Measurements from ENCODE around the gene TMEM94.

TMEM94 gene

DNA sequence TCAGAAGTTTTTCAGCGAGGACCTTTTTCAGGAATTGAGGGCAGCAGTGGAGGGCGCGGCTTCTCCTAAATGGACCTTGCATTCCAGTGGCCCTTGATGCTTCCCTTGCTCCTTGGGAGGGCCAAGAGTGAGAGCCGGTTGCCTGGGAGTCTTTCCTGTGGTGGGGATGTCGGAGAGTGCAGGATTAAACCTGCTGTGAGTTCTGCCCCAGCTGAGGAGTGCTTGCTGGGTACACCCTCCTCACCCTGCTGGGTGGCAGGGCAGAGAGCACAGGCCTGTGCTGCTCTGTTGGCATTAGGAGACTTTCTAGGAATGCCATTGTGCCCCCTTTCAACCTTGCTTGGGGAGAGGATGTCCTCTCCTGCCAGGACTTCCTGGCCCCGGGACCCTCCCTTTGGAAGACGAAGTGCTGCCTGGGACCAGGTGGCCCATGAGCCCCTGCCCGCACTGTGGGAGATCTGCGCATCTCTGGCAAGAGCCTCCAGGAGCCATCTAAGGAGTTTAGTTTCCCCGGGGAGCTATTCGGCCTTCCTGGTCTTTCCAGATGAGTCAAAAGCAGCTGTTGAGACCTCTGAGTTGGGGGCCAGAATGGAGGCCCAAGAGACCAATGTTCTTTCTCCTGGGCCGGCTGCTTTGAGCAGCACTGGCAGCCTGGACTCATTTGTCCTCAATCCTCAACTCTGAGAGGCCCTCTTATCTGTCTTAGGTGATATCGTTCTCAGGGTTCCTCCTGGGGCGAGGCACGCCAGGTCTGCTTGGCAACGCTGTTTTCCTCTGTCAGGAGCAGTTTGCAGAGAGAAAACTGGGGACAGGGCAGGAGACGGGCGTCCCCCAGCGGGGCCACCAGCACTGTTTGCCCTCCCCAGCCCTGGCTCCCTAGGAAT, 74.6 kb downstream of the TMEM94 start:
- DNase-seq = no peak

DNA sequence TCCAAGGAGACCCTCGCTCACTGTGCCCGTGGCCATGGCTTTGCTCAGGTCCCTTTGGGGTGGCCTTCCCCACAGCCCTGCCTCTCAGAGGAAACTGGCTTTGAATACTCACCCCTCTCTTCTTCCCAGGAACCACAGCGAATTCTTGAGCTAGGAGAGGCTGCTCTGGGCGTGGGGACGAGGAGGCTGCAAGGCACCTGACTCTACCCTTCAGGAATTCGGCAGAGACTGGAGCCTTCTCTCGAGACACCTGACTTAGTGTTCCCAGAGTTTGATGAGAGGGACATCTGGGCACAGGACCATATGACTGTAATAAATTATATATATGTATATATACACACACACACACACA, 75.3 kb downstream of the TMEM94 start:
- DNase-seq = no peak

DNA sequence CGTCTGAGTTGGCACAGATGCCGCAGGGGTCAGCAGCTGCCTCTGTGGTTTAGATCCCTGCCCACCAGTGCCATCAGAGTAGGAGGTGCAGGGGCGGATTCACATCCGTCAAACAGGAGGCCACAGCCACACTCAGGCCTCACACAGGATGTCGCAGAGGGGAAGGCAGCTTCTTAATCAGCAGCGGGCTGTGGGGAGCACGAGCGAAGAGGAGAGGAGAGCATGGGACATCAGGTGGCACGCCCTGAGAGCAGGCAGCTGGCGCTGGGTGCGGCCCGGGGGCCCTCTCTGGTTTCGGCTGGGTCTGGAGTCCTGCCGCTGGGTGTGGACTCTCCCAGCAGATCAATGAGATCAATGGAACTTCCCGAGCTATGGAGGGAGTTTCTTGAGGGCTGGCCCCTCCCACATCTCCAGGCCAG, 78.7 kb downstream of the TMEM94 start:
- no peak for DNase-seq

DNA sequence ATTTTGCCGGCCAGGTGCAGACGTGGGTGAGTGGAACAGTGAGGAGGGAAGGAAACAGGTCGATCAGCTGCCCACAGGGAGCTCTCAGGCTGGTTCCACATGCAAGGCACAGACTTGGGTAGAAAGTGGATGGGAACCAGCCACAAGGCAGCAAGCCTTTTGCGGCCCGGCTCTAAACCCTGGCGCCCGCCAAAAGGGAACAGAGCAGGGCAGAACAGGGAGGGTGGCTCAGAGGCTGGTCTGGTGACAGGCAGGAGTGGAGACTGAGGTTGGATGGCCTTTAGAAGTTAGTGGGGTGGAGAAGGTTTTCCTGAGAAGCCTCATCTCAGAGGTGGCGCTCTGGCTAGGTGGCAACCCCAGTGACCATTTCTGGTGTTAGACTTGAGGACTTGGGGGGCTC, 79.4 kb downstream of the TMEM94 start:
- DNase-seq = no peak

DNA sequence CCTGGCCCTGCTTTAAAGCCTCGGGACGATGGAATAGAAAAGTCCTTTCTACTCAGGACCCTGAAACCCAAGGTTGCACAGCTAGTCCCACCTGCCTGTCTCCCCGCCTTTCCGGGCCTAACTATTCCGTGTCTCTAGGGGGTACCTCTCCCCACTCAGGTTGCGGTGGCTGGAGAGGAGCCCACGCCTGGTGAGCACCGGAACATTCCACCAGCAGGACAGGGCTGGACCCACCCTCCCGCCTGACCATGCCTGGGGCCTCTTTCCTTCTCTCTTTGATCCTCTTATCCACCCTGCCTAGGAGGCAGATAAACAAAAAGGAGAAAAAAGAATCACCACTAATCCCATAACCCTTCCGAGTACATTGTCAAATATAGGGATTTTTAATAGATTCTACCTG, 79.9 kb downstream of the TMEM94 start:
- no peak for DNase-seq

DNA sequence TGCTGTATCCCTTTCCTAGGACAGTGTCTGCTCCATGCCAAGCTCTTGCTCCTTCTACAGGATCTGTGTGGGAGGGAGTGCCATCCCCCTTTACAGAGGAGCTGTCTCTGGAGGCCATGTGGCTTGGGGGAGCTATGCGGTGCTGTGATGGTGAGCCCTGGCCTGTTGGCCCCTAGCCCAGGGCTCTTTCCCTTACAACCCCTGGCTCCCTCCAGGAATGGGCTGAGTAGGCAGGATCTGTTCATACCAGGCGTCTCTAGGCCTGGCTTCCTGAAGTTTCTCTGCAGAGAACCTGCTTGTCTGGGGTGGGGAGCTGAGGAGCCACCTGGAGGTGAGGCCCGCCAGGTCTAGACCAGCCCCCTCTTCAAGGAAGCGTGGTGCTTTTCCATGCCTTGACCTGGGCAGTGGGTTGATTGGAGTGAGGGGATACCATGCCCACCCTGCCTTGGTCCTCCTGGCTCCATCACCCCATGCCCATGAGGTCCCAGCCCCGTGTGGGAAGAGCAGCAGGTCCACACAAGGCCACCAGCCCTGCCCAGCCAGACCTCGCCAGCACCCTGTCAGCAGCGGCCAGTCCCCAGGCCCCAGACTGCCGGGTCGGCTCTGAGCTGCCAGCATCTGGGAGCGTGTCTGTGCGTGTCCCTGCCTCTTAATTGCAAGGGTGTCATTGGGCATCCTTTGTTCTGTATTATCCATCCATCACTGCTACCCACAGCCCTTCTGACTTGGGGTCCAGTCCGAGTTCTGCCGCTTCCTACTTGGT, 83.7 kb downstream of the TMEM94 start:
- DNase-seq = no peak

DNA sequence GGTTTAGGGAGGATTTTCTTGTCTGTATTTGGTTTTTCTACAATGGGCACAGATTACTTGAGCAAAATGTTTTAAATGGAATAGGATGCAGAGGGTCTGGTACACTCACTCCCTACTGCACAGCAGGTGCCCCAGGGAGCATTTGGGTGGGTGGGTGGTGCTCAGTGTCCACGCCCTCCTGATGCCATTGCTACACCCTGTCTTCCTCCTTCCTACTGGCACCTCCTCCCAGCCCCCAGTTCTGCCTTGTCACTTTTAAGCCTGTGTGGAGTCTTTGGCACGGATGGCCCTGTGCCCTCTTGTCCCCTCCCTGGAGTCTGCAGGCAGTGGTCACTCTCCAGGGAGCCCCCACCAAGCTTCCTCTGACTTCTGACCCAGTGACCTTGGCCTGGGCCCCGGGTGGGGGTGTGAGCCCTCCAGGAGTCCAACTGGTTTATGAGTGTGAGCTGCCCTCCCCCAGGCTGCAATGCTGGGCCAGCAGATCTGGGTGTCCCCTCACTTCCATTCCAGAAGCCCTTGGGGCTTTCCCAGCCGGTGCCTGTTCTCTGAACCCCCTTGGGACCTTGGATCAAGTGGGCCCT, 84.6 kb downstream of the TMEM94 start:
- no peak for DNase-seq

DNA sequence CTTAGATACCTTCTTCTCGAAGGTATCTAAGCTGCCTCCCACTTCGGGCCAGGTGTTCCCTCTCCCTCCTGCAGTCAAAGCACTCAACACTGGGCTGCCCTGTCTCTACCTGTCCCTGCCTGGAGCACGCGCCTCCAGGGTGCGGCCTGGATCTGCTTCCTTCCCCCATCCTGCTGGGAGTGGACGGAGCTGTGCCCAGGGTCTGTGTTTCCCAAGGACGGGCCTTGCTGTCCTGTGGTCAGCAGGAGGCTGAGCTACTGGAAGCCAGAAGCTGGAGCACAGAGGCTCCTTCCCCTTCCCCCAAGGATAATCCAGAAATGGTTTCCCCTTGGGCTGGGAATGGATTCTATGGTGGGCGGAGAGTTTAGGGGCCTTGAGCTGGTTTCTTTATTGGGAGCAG, 85.8 kb downstream of the TMEM94 start:
- DNase-seq = no peak

DNA sequence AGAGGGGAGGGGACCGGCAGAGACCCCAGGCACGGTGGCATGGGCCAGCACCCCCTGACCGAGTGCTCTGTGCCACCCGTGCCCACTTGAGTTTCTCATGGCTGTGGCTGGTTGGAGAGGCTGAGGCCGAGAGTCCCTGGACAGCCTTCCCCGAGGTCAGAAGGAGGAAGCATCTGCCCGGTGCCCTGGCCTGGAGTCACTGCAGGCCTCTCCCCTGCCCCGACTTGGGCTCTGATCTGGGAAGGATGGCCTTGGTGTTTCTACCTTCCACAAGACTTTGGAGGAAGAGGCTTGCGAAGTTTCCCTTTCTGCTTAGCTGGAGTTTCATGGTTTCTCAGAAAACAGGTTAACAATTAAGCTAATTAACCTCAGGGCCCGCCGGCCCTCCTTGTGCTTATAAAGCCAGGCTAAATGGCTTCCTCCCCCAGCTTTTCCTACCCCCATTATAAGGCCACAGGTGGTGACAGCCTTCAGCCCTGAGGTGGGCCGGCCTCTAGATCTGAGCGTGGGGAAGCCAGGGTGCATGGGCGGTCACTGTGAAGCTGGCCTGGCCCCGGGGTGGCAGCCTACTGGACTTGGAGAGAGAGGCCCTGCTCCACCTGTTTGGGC, 86.4 kb downstream of the TMEM94 start:
- no peak for DNase-seq

DNA sequence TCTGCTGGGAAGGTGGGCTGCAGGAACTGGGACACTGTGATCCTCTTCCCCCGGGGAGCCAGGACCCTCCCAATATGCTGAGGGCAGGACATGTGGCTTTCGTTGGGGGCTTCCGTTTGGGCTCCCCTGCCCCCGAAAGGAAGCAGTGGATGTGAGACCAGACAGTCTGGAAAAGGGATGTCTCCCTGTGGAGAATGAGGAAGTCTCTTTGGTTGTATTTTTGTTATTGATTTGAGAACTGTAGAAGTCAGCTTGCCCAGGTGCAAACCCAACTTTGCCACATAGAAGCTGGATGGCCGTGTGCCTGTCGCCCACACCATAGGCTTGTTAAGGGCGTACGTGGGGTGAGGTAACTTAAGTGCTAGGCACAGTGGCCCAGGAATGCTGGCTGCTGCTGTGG, 87.8 kb downstream of the TMEM94 start:
- DNase-seq = no peak

DNA sequence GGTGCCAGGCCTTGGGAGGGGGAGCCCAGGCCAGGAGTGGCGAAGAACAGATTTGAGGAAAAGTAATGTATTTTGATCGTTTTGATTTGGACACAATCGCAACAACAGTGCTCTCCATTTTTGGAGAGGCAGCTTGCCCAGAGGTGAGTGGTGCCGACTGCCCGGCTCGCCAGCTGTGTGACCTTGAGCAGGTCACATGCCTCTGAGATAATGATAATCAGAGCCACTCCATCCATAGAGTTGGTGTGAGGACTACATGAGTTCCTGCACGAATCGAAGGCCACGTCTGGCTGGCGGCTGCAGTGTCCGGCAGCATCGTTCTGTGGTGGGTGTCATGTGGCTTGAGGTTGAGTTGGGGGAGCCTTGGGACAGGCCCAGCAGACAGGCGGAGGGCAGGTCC, 89.7 kb downstream of the TMEM94 start:
- DNase-seq = no peak

DNA sequence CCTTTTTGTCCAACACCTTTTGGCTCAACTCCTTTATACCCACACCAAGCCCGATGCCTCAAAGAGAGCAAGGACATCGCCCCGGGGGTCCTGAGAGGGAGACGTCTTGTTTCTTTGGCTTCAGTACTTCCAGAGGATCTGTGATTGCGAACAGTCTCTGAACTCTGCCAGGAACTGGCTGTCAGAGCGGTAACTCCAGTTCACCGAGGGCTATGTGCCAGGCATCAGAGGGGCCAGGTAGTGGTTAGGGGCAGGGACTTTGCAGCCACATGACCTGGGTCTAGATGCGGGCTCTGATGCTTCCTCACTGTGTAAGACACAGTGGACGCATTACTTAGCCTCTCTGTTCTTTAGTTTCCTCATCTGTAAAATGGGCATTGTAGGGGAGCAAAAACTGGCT, 90.7 kb downstream of the TMEM94 start:
- DNase-seq = no peak

DNA sequence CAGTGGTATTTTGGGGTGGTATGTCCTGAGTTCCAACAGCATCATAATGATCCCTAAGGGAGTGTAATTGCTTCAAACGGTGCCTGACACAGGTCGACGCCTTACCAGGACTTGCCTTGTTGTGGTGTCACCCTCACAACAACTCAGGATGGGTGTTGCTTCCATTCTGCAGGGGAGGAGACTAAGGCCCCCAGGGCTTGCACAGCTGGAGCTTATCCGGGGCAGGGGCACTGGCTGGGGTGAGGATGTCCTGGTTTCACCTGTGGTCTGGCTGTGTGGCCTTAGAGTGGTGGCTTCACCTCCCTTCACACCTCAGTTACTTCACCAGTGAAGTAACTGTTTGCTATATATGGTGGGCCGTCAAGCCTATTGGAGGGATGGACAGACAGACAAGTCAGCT, 92.4 kb downstream of the TMEM94 start:
- no peak for DNase-seq

All from fibroblast of skin of scalp (primary cell).